GM11168 (cell line): Measurements from ENCODE around the gene RAB44.

Experiments used
- in situ Hi-C: fragments of 300-500 bp; cut with MboI; formaldehyde crosslinking; loops from one replicate; pipeline ENCODE4 v1.12.0; 2022; ENCODE audit warnings: low sequenced_read_pairs; ENCODE audit not compliant: unreplicated experiment

The RAB44 gene

DNA sequence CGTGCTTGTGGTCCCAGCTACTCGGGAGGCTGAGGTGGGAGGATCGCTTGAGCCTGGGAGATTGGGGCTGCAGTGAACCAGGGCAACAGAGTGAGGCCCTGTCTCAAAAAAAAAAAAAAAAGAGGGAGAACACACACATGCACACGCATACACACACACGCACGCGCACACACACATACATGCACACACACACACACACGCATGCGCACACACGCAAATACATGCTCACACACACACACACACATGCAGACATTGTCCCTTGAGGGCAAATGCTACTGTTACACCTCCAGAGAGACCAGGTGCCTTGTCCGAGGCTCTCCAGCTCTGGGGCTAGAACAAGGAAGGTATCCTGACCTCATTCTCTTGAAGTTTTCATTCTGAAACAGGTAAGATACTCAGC is 64.5 kb downstream of the RAB44 start:
- in situ Hi-C loops = no loop called here

DNA sequence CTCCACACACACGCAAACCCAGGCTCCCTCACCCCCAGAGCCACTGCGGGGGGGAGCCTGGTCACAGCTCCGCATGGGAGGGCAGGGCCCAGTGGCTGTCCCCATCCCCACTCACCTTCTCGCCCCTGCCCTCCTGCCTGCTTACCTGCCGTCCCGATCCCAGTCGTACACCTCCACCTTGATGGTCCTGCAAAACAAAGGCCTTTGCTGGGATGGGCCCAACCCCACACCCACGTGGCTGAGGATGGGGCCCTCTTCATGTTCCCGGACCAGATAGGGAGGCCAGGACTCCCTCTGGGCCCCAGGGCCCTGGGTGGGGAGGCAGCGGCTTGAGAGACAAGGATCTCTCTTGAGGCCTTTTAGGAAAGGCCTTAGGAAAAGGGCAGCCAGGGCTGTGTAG is 67.6 kb downstream of the RAB44 start:
- in situ Hi-C loops = no loop called here

- in situ Hi-C loops = no loop called here
These were observed 68.2 kb downstream of the RAB44 start for GRCh38 chr6:36765594-36766398.

DNA sequence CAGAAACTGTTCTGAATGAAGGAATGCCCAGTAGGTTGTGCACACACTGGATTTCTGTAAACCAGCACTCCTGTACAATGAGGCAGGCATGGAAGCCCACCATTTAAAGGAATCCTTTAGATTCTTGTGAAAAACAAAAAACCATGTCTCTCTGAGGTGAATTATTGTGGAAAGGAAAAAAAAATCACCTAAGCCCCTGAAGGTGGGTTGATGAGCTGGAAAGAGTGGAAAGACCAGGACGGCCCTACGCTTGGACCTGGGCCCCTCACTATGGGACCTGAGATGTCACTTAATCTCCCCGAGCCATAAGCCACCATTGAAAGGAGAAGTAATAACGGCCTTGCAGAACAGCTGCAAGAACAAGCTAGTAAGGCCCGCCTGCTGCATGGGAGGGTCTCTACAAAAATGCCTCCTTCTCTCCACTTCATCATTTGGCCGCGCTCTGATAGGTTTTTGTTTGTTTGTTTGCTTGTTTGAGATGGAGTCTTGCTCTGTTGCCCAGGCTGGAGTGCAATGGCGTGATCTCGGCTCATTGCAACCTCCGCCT is 68.8 kb downstream of the RAB44 start:
- in situ Hi-C loops = no loop called here

DNA sequence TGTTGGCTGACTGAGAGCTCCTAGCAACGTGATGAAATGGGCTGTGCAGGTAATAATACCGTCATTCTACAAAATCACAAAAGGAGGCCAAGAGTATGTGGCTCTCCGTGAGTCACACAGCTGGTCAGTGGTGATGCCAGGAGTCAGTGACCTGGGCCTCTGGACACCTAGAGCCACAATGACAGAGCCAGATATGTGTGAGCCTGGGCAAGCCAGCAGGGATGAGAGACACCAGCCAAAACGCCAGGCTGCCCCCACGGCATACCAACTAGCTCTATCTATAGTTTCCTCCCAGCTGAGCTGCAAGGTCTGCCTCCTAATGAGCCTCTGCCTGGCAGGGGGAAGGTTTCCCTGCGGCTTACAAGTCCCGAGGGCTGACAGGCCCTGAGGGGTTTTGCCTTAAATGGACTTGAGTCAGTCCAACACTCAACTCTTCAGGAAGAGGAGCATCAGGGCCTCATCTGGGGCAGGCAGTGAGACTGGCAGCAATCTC is 71.6 kb downstream of the RAB44 start:
- in situ Hi-C loops = no loop called here

GRCh38 chr6:36769676-36770499 is 72.3 kb downstream of the RAB44 start:
- in situ Hi-C loops = no loop called here

DNA sequence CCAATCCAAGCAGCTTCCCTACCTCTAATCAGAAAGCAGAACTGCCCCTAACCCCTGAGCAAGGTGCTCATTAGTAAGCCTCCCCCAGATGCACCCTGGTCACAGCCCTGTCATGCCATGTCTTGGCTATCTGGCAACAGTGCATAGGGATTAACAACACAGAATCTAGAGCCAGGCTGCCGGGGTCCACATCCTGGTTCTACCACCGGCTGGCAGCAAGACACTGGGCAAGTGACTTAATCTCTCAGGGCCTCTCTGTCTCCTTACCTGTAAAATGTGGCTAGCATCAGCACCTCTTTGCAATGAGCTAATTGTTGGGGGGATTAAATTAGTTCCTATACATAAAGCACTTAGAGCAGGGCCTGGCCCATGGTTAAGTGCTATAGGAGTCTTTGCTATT is 73.5 kb downstream of the RAB44 start:
- in situ Hi-C loops = no loop called here

- in situ Hi-C loops = no loop called here
These were observed 74.8 kb downstream of the RAB44 start for GRCh38 chr6:36772397-36772796.

GRCh38 chr6:36774331-36774730 is 76.7 kb downstream of the RAB44 start:
- in situ Hi-C loops = no loop called here

DNA sequence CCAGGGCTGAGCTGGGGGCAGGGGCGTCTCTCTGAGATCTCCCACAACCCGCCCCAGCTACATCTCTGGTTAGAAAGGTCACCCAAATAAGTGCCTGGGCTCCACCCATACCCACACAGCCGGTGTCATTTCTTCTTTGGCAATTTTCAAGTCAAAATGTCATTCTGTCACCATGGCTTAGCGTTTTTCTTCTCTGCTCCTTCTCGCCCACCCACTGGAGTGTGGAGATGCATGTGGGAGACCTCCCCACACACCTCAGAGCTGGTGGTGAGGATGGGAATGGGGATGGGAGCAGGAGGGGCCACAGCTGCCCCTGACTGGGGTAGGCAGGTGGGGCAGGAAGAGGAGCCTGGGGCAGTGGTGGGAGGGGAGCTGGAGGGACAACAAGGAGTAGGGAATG is 78.5 kb downstream of the RAB44 start:
- in situ Hi-C loops = no loop called here

GRCh38 chr6:36777801-36778200 is 80.2 kb downstream of the RAB44 start:
- in situ Hi-C loops = no loop called here

- in situ Hi-C loops = no loop called here
These were observed 81.6 kb downstream of the RAB44 start for GRCh38 chr6:36779227-36779626.

- in situ Hi-C loops = no loop called here
These were observed 83.0 kb downstream of the RAB44 start for GRCh38 chr6:36780442-36781177.

- in situ Hi-C loops = no loop called here
These were observed 84.0 kb downstream of the RAB44 start for GRCh38 chr6:36781669-36782068.
